ENCODE data around the gene NTRK2. TPM values are rescaled to one million over a fixed set of nuclear protein-coding genes. Genes with fewer than 3 reads are reported as not detected.

NTRK2 gene
- total and polyA plus RNA-seq, 7 donors: 0.46 to 3.0 (median 2.1) TPM

- no peaks in the 10 kb centered on the region for H3K9me3 ChIP-seq
- WGBS, 2 donors: 85 to 88% methylated on average over 5 of the region's 5 CpGs
- peaks cover 0 to 4% (median 0%) of the 10 kb centered on the region in 4 donors for H3K4me1 ChIP-seq
- H3K27ac ChIP-seq: no peak overlapping the region
- no peaks in the 10 kb centered on the region for H3K27me3 ChIP-seq
- TF ChIP-seq POLR2AphosphoS5 (IDR thresholded peaks at IDR 0.05) (no peak), EP300 (IDR thresholded peaks at IDR 0.05) (no peak), CTCF (IDR thresholded peaks at IDR 0.05) (no peak), POLR2A (IDR thresholded peaks at IDR 0.05) (no peak)
- DNase-seq: no peak
- no peaks in the 10 kb centered on the region for H3K36me3 ChIP-seq
- no peak overlapping the region for H3K4me3 ChIP-seq
- intact Hi-C loops (cut with DNase I): no loop called here
Observed at GRCh38 chr9:84949971-84950370, 280.4 kb downstream of the NTRK2 start.

- Histone ChIP-seq H3K4me1 (peaks cover 0 to 4% (median 0%) of the 10 kb centered on the region in 4 donors), H3K27me3 (no peaks in the 10 kb centered on the region), H3K4me3 (no peak overlapping the region), H3K36me3 (no peaks in the 10 kb centered on the region), H3K27ac (no peak overlapping the region), H3K9me3 (no peaks in the 10 kb centered on the region)
- no peak for DNase-seq
- TF ChIP-seq POLR2A (IDR thresholded peaks at IDR 0.05) (no peak), CTCF (IDR thresholded peaks at IDR 0.05) (no peak), POLR2AphosphoS5 (IDR thresholded peaks at IDR 0.05) (no peak), EP300 (IDR thresholded peaks at IDR 0.05) (no peak)
- intact Hi-C loops (cut with DNase I): no loop called here
- 81 to 84% methylated on average over 9 of the region's 9 CpGs for WGBS, 2 donors
Observed at GRCh38 chr9:84950879-84951811, 281.6 kb downstream of the NTRK2 start.

- WGBS, 2 donors: 95 to 96% methylated on average over 3 of the region's 3 CpGs
Observed at GRCh38 chr9:84953252-84953773, 283.8 kb downstream of the NTRK2 start.

More at GRCh38 chr9:84953252-84953773, 283.8 kb downstream of the NTRK2 start:
- intact Hi-C loops (cut with DNase I): no loop called here
- no peak for DNase-seq
- no peaks in the 10 kb centered on the region for H3K36me3 ChIP-seq
- no peak for TF ChIP-seq CTCF (IDR thresholded peaks at IDR 0.05)
- no peak for TF ChIP-seq POLR2A (IDR thresholded peaks at IDR 0.05)
- TF ChIP-seq POLR2AphosphoS5 (IDR thresholded peaks at IDR 0.05): no peak
- no peak for TF ChIP-seq EP300 (IDR thresholded peaks at IDR 0.05)
- peaks cover 0 to 4% (median 0%) of the 10 kb centered on the region in 4 donors for H3K4me1 ChIP-seq
- H3K27ac ChIP-seq: no peak overlapping the region
- no peak overlapping the region for H3K4me3 ChIP-seq
- H3K9me3 ChIP-seq: no peaks in the 10 kb centered on the region
- H3K27me3 ChIP-seq: no peaks in the 10 kb centered on the region
